Stimulated activated naive CD8-positive, alpha-beta T cell treated with anti-CD3 and anti-CD28 coated beads, Interleukin-15, Interleukin-2, amounts not matched to agents 100 ng/mL and 50 ng/mL, for 24 hours (primary cell): ENCODE results near the gene TSHB.

ENCODE experiments used
- H3K27ac Mint-ChIP-seq: one replicate; pipeline ENCODE4 v1.8.0; 2021; ENCODE audit warnings: mild to moderate bottlenecking, mixed read lengths
- H3K27me3 Mint-ChIP-seq: one replicate; pipeline ENCODE4 v1.8.0; 2021; ENCODE audit warnings: mixed read lengths
- H3K36me3 Mint-ChIP-seq: one replicate; pipeline ENCODE4 v1.8.0; 2021; ENCODE audit warnings: low read depth, mixed read lengths
- H3K4me1 Mint-ChIP-seq: one replicate; pipeline ENCODE4 v1.8.0; 2021; ENCODE audit warnings: low read depth, mixed read lengths
- H3K4me3 Mint-ChIP-seq: one replicate; pipeline ENCODE4 v1.8.0; 2021; ENCODE audit warnings: mild to moderate bottlenecking, mixed read lengths
- H3K9me3 Mint-ChIP-seq: one replicate; pipeline ENCODE4 v1.8.0; 2021; ENCODE audit warnings: mixed read lengths

Gene TSHB

GRCh38 chr1:115068826-115069585 lies 39.4 kb downstream of the TSHB start:
- no peaks in the 10 kb centered on the region for H3K27me3 Mint-ChIP-seq
- H3K9me3 Mint-ChIP-seq: no peaks in the 10 kb centered on the region
- H3K4me1 Mint-ChIP-seq: peaks cover 58% of the 10 kb centered on the region
- H3K36me3 Mint-ChIP-seq: no peaks in the 10 kb centered on the region
- H3K27ac Mint-ChIP-seq: no peak overlapping the region
- no peak overlapping the region for H3K4me3 Mint-ChIP-seq

GRCh38 chr1:115069659-115070308 lies 40.2 kb downstream of the TSHB start:
- H3K36me3 Mint-ChIP-seq: no peaks in the 10 kb centered on the region
- H3K4me1 Mint-ChIP-seq: peaks cover 59% of the 10 kb centered on the region
- H3K27me3 Mint-ChIP-seq: no peaks in the 10 kb centered on the region
- H3K9me3 Mint-ChIP-seq: no peaks in the 10 kb centered on the region
- no peak overlapping the region for H3K4me3 Mint-ChIP-seq
- no peak overlapping the region for H3K27ac Mint-ChIP-seq

- no peak overlapping the region for H3K27ac Mint-ChIP-seq
- peaks cover 71% of the 10 kb centered on the region for H3K4me1 Mint-ChIP-seq
Observed at GRCh38 chr1:115071012-115071664, 41.5 kb downstream of the TSHB start.

GRCh38 chr1:115073298-115074087 lies 43.9 kb downstream of the TSHB start:
- H3K9me3 Mint-ChIP-seq: no peaks in the 10 kb centered on the region
- H3K36me3 Mint-ChIP-seq: no peaks in the 10 kb centered on the region
- H3K4me3 Mint-ChIP-seq: peak overlapping the region; percentile 56
- peak overlapping the region; percentile 85 for H3K27ac Mint-ChIP-seq
- peaks cover 71% of the 10 kb centered on the region for H3K4me1 Mint-ChIP-seq
- H3K27me3 Mint-ChIP-seq: peaks cover 5% of the 10 kb centered on the region

More at GRCh38 chr1:115071012-115071664, 41.5 kb downstream of the TSHB start:
- Mint-ChIP-seq H3K36me3 (no peaks in the 10 kb centered on the region), H3K9me3 (no peaks in the 10 kb centered on the region), H3K4me3 (no peak overlapping the region), H3K27me3 (peaks cover 5% of the 10 kb centered on the region)

GRCh38 chr1:115074839-115075534 lies 45.4 kb downstream of the TSHB start:
- Mint-ChIP-seq H3K27ac (peak overlapping the region; percentile 69), H3K4me1 (peaks cover 60% of the 10 kb centered on the region), H3K36me3 (no peaks in the 10 kb centered on the region), H3K4me3 (no peak overlapping the region), H3K27me3 (peaks cover 5% of the 10 kb centered on the region), H3K9me3 (no peaks in the 10 kb centered on the region)

- H3K4me1 Mint-ChIP-seq: peaks cover 45% of the 10 kb centered on the region
- H3K27ac Mint-ChIP-seq: no peak overlapping the region
- H3K27me3 Mint-ChIP-seq: peaks cover 5% of the 10 kb centered on the region
- no peaks in the 10 kb centered on the region for H3K9me3 Mint-ChIP-seq
- H3K4me3 Mint-ChIP-seq: no peak overlapping the region
- no peaks in the 10 kb centered on the region for H3K36me3 Mint-ChIP-seq
Observed at GRCh38 chr1:115076384-115076915, 46.8 kb downstream of the TSHB start.

GRCh38 chr1:115077286-115077983 lies 47.8 kb downstream of the TSHB start:
- Mint-ChIP-seq H3K4me3 (no peak overlapping the region), H3K27ac (no peak overlapping the region), H3K4me1 (peaks cover 35% of the 10 kb centered on the region), H3K36me3 (no peaks in the 10 kb centered on the region), H3K9me3 (no peaks in the 10 kb centered on the region), H3K27me3 (peaks cover 5% of the 10 kb centered on the region)

- no peak overlapping the region for H3K4me3 Mint-ChIP-seq
- peaks cover 30% of the 10 kb centered on the region for H3K4me1 Mint-ChIP-seq
- H3K27ac Mint-ChIP-seq: no peak overlapping the region
- no peaks in the 10 kb centered on the region for H3K9me3 Mint-ChIP-seq
- no peaks in the 10 kb centered on the region for H3K36me3 Mint-ChIP-seq
- peaks cover 5% of the 10 kb centered on the region for H3K27me3 Mint-ChIP-seq
Observed at GRCh38 chr1:115077984-115078330, 48.3 kb downstream of the TSHB start.

GRCh38 chr1:115078708-115079107 lies 49.1 kb downstream of the TSHB start:
- no peak overlapping the region for H3K27ac Mint-ChIP-seq
- H3K36me3 Mint-ChIP-seq: no peaks in the 10 kb centered on the region
- peaks cover 23% of the 10 kb centered on the region for H3K4me1 Mint-ChIP-seq
- no peaks in the 10 kb centered on the region for H3K9me3 Mint-ChIP-seq
- H3K4me3 Mint-ChIP-seq: no peak overlapping the region
- H3K27me3 Mint-ChIP-seq: peaks cover 5% of the 10 kb centered on the region

GRCh38 chr1:115082949-115083348 lies 53.3 kb downstream of the TSHB start:
- no peak overlapping the region for H3K27ac Mint-ChIP-seq
- H3K4me1 Mint-ChIP-seq: peaks cover 15% of the 10 kb centered on the region
- H3K36me3 Mint-ChIP-seq: no peaks in the 10 kb centered on the region
- H3K9me3 Mint-ChIP-seq: no peaks in the 10 kb centered on the region
- no peak overlapping the region for H3K4me3 Mint-ChIP-seq
- peaks cover 2% of the 10 kb centered on the region for H3K27me3 Mint-ChIP-seq
